Measurements from ENCODE around the gene FCN1. TPM values are rescaled to one million over a fixed set of nuclear protein-coding genes. Genes with fewer than 3 reads are reported as not detected.

Gene FCN1
- total RNA-seq, 1 donor from 2014 or later = not detected

DNA sequence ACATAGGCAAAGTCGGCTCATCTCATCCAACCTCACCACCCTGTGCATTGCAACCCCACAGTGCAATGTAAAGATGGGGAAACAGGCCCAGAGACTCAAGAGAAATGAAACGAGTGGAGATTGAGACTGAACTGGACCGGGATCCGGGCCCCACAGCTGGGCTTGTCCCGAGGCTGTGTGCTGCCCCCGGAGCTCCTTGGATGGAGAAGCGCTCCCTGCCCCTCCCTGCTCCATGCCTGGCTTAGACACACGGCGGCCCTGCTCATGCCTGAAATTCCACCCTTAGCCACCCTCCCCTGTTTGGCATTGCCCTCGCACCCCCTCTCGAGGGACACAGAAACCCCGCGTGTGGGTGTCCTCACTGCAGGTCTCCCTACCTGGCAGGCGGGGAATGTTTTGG, 27.2 kb upstream of the FCN1 start:
- Mint-ChIP-seq H3K27me3 (peaks cover 23% of the 10 kb centered on the region), H3K9me3 (ENCODE audit: low read depth) (no peaks in the 10 kb centered on the region), H3K27ac (no peak overlapping the region), H3K4me1 (ENCODE audit: low read depth) (peaks cover 3% of the 10 kb centered on the region), H3K4me3 (ENCODE audit: low read depth) (no peak overlapping the region), H3K36me3 (ENCODE audit: insufficient read depth) (no peaks in the 10 kb centered on the region)
- DNase-seq (ENCODE audit: low spot score, unreplicated experiment) = no peak
- TF ChIP-seq, protein P1, sequence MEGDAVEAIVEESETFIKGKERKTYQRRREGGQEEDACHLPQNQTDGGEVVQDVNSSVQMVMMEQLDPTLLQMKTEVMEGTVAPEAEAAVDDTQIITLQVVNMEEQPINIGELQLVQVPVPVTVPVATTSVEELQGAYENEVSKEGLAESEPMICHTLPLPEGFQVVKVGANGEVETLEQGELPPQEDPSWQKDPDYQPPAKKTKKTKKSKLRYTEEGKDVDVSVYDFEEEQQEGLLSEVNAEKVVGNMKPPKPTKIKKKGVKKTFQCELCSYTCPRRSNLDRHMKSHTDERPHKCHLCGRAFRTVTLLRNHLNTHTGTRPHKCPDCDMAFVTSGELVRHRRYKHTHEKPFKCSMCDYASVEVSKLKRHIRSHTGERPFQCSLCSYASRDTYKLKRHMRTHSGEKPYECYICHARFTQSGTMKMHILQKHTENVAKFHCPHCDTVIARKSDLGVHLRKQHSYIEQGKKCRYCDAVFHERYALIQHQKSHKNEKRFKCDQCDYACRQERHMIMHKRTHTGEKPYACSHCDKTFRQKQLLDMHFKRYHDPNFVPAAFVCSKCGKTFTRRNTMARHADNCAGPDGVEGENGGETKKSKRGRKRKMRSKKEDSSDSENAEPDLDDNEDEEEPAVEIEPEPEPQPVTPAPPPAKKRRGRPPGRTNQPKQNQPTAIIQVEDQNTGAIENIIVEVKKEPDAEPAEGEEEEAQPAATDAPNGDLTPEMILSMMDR (IDR thresholded peaks at IDR 0.05; ENCODE audit: unreplicated experiment) = no peak

DNA sequence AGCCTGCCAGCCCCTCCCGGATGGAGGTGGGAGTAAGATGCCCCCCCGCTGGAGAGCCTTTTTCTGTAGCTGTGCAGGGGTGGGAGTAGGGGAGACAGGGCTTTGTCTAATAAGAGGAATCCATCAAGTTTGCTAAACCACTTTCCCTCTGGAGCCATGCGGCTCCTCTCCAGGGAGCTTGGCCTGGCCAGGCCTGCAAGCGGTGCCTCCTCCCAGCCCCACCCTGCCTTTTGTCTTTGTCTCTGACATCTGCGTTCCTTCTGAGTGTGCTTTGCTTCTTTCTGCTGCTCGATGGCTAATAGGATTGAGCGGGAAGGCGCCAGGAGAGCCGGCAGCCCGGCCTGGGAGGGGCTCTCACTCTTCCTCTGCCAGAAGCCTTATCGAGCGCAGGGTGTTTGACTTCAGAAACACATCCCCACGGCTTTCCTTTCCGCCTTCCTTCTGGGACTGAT, 26.7 kb upstream of the FCN1 start:
- TF ChIP-seq, protein P1 (IDR thresholded peaks at IDR 0.05; ENCODE audit: unreplicated experiment) = no peak
- Mint-ChIP-seq H3K27me3 (peaks cover 27% of the 10 kb centered on the region), H3K4me1 (ENCODE audit: low read depth) (peaks cover 3% of the 10 kb centered on the region), H3K36me3 (ENCODE audit: insufficient read depth) (no peaks in the 10 kb centered on the region), H3K27ac (no peak overlapping the region), H3K4me3 (ENCODE audit: low read depth) (no peak overlapping the region), H3K9me3 (ENCODE audit: low read depth) (no peaks in the 10 kb centered on the region)
- DNase-seq (ENCODE audit: low spot score, unreplicated experiment) = no peak

DNA sequence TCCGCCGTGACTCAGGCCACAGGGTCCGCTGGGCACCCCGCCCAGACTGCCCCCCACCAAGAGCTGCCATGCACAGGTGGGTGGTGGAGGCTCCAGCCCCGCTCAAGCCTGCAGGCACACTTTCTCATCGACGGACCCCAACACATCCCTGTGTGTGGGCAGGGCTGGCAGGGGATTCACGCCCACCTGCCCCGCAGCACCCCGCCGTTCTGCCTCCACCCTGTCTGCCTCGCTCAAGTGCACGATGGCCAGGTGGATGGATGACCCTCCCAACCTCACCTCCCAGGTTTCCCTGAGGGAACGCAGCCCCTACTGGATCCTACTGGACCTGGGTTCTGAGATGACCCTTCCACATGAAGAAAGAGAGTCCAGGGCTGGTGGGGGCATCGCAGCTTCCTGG, 26.1 kb upstream of the FCN1 start:
- no peaks in the 10 kb centered on the region for H3K36me3 Mint-ChIP-seq (ENCODE audit: insufficient read depth)
- TF ChIP-seq, protein P1 (IDR thresholded peaks at IDR 0.05; ENCODE audit: unreplicated experiment) = no peak
- H3K27me3 Mint-ChIP-seq = peaks cover 28% of the 10 kb centered on the region
- no peak overlapping the region for H3K27ac Mint-ChIP-seq
- no peak overlapping the region for H3K4me3 Mint-ChIP-seq (ENCODE audit: low read depth)
- H3K9me3 Mint-ChIP-seq (ENCODE audit: low read depth) = no peaks in the 10 kb centered on the region
- DNase-seq (ENCODE audit: low spot score, unreplicated experiment) = no peak
- H3K4me1 Mint-ChIP-seq (ENCODE audit: low read depth) = peaks cover 3% of the 10 kb centered on the region

DNA sequence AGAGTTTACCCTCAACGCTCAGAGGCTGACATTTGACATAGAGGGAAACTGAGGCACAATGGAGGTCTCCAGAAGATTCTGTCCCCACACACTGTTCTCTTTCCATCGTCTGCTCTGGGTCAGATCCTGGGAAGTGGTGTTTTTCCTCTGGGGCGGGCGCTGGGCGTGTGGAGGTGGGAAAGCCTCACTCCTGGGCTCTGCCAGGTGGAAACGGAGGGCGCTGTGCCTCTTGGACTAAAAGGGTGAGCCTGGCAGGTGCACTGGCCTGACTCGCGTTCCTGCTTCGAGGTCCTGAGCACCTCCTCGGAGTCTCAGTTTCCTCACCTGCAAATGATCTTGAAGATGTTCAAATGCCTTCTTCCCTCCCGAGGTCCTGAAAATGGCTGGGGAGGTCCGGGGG, 25.7 kb upstream of the FCN1 start:
- no peak for DNase-seq (ENCODE audit: low spot score, unreplicated experiment)
- Mint-ChIP-seq H3K36me3 (ENCODE audit: insufficient read depth) (no peaks in the 10 kb centered on the region), H3K9me3 (ENCODE audit: low read depth) (no peaks in the 10 kb centered on the region), H3K4me1 (ENCODE audit: low read depth) (peaks cover 3% of the 10 kb centered on the region), H3K4me3 (ENCODE audit: low read depth) (no peak overlapping the region), H3K27me3 (peaks cover 28% of the 10 kb centered on the region), H3K27ac (no peak overlapping the region)
- TF ChIP-seq, protein P1 (IDR thresholded peaks at IDR 0.05; ENCODE audit: unreplicated experiment) = no peak

DNA sequence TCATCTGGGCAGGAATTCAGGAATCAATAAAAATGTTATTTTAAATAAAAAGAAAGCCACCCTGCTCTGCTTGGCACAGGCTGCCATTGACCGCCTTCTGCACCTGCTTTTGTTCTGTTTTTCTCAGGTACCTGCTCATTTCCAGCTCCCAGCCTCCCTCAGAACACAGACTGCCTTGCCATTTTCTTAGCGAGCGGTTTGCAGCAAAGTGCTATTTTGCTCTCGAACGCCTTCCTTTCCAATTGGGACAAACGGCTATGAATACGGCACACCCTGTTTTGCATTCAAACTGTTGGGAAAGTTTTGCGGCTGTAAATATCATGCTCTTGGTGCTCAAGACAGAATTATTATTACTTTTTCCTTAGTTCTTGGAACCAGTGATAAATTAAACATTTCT, 25.1 kb upstream of the FCN1 start:
- Mint-ChIP-seq H3K27ac (no peak overlapping the region), H3K36me3 (ENCODE audit: insufficient read depth) (no peaks in the 10 kb centered on the region), H3K4me3 (ENCODE audit: low read depth) (no peak overlapping the region), H3K4me1 (ENCODE audit: low read depth) (peaks cover 3% of the 10 kb centered on the region), H3K9me3 (ENCODE audit: low read depth) (no peaks in the 10 kb centered on the region), H3K27me3 (peaks cover 28% of the 10 kb centered on the region)
- no peak for DNase-seq (ENCODE audit: low spot score, unreplicated experiment)
- TF ChIP-seq, protein P1 (IDR thresholded peaks at IDR 0.05; ENCODE audit: unreplicated experiment) = no peak
